OCI-LY3 (cell line): ENCODE results near the gene LMX1B.

Experiments used
- H2AFZ ChIP-seq: fragments of 200-600, 300-600 bp; shearing (Covaris generic); 2 replicates; pipeline ENCODE4 v1.6.0; 2014; ENCODE audit warnings: antibody characterized with exemption, low read depth, low read length
- H3K27ac ChIP-seq: fragments of 200-600, 300-600 bp; sonication (generic); 2 replicates; pipeline ENCODE4 v1.5.1; 2014; ENCODE audit warnings: mild to moderate bottlenecking, low read length, moderate library complexity, mixed read lengths
- H3K27me3 ChIP-seq: fragments of 200-600, 300-600 bp; sonication (generic); 2 replicates; pipeline ENCODE4 v1.6.1; 2014; ENCODE audit warnings: low read depth, low read length, mixed read lengths
- H3K36me3 ChIP-seq: fragments of 200-600, 300-600 bp; sonication (generic); replicated peaks from 2 replicates; pipeline ENCODE3; 2014; ENCODE audit warnings: low read depth, low read length, mixed read lengths
- H3K4me1 ChIP-seq: fragments of 300-600, 200-600 bp; sonication (generic); 2 replicates; pipeline ENCODE4 v1.6.1; 2014; ENCODE audit warnings: low read length, mixed read lengths
- H3K4me2 ChIP-seq: fragments of 200-600, 300-600 bp; sonication (generic); 2 replicates; pipeline ENCODE4 v1.6.1; 2014; ENCODE audit warnings: low read length, mixed read lengths
- H3K4me3 ChIP-seq: fragments of 300-600, 200-600 bp; sonication (generic); 2 replicates; pipeline ENCODE4 v1.5.1; 2014; ENCODE audit warnings: antibody characterized with exemption, mild to moderate bottlenecking, low read length, moderate library complexity
- H3K79me2 ChIP-seq: fragments of 300-600, 200-600 bp; shearing (Covaris generic); 2 replicates; pipeline ENCODE4 v1.6.1; 2014; ENCODE audit warnings: mild to moderate bottlenecking, low read length, mixed read lengths
- H3K9ac ChIP-seq: fragments of 300-600, 200-600 bp; shearing (Covaris generic); 2 replicates; pipeline ENCODE4 v1.6.0; 2014; ENCODE audit warnings: mild to moderate bottlenecking, low read length, moderate library complexity
- H3K9me3 ChIP-seq: fragments of 200-600, 300-600 bp; shearing (Covaris generic); 2 replicates; pipeline ENCODE4 v1.6.1; 2014; ENCODE audit warnings: low read length, mixed read lengths; ENCODE audit not compliant: insufficient read depth
- H4K20me1 ChIP-seq: fragments of 200-600, 300-600 bp; sonication (generic); 2 replicates; pipeline ENCODE4 v1.6.1; 2016; ENCODE audit warnings: low read length, mixed read lengths; ENCODE audit not compliant: insufficient read depth
- CTCF ChIP-seq: fragments of 200-600, 300-600 bp; sonication (generic); IDR thresholded peaks from 2 replicates; pipeline ENCODE4 v1.5.1; 2014; ENCODE audit warnings: antibody characterized with exemption, low read length, low read depth
- EZH2phosphoT487 ChIP-seq: fragments of 200-600 bp; shearing (Covaris generic); IDR thresholded peaks from 2 replicates; pipeline ENCODE4 v1.6.1; 2018; ENCODE audit warnings: antibody characterized with exemption, mixed run types, low read depth

LMX1B gene

DNA sequence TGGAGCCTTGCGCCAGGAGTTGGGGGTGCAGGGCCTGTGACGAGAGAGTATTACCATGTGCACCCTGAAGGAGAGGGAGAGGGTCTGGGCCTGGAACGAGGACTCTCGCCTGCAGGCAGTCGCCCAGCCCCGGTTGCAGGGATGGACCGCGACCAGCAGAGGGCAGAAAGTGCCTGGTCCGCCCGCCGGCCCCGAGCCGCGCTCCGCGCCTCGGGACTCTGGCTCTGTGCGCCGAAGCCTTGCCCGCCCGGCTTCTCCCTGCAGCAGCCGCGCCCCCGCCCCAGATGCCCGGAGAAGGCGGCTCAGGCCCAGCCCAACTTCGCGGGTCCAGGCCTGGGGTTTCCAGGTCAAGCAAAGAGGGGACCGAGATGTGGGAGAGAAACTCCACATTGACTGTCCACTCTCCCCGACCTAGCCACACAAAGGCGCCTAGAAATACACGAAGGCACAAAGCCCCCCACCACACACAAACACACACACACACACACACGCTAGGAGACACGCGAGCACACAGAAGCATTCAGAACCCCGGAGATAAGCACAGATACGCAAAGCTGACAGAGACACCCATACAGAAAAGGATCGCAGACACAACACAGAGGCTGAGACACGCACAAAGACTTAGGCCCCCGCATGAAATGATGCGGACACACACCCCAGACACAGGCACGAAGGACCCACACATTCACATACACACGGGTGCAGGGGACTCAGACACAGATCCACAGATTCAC is 2.0 kb upstream of the LMX1B start:
- H3K4me2 ChIP-seq = peak overlapping the region; percentile 24; the same call in 1 of the 2 replicates

GRCh38 chr9:126612326-126612812 is 1.4 kb upstream of the LMX1B start:
- Histone ChIP-seq H3K4me3 (no peak overlapping the region), H3K27ac (no peak overlapping the region), H3K79me2 (no peaks in the 10 kb centered on the region), H4K20me1 (no peaks in the 10 kb centered on the region), H3K4me2 (no peak overlapping the region), H3K9me3 (no peaks in the 10 kb centered on the region), H3K27me3 (no peaks in the 10 kb centered on the region), H3K36me3 (no peaks in the 10 kb centered on the region), H3K9ac (no peak overlapping the region), H3K4me1 (no peaks in the 10 kb centered on the region), H2AFZ (no peak overlapping the region)
- TF ChIP-seq CTCF (no peak), EZH2phosphoT487 (no peak)

More for the DNA sequence above, 2.0 kb upstream of the LMX1B start:
- no peaks in the 10 kb centered on the region for H3K27me3 ChIP-seq
- peak; percentile 54 for TF ChIP-seq CTCF
- no peak for TF ChIP-seq EZH2phosphoT487
- no peak overlapping the region for H2AFZ ChIP-seq
- H4K20me1 ChIP-seq = no peaks in the 10 kb centered on the region
- no peaks in the 10 kb centered on the region for H3K4me1 ChIP-seq
- no peaks in the 10 kb centered on the region for H3K36me3 ChIP-seq
- H3K27ac ChIP-seq = no peak overlapping the region
- no peak overlapping the region for H3K9ac ChIP-seq
- H3K4me3 ChIP-seq = no peak overlapping the region
- no peaks in the 10 kb centered on the region for H3K79me2 ChIP-seq
- no peaks in the 10 kb centered on the region for H3K9me3 ChIP-seq

- Histone ChIP-seq H3K27ac (no peak overlapping the region), H2AFZ (no peak overlapping the region), H3K4me1 (no peaks in the 10 kb centered on the region), H3K9ac (no peak overlapping the region), H3K79me2 (no peaks in the 10 kb centered on the region), H3K4me3 (no peak overlapping the region), H4K20me1 (no peaks in the 10 kb centered on the region), H3K4me2 (no peak overlapping the region), H3K36me3 (no peaks in the 10 kb centered on the region), H3K27me3 (no peaks in the 10 kb centered on the region), H3K9me3 (no peaks in the 10 kb centered on the region)
- TF ChIP-seq CTCF (no peak), EZH2phosphoT487 (no peak)
Observed at GRCh38 chr9:126612813-126613641, 701 bp upstream of the LMX1B start.

DNA sequence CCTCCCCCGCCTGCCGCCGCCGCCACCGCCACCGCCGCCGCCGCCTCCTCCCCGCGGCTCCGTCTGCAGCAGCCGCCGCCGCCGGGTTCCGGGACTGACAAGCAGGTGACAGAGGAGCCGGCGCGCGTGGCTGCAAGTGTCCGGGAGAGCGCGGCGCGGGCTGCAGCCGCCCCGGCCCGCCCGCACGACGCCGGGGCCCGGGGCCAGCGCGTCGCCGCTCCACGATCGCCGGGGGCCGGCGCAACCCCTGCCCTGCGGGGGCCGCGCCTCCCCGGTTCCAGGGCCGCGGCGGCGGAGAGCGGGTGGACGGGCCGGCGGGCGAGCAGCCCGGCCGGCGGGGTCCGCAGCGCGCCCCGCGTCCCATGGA is 343 bp downstream of the LMX1B start:
- H3K4me1 ChIP-seq = no peaks in the 10 kb centered on the region
- no peaks in the 10 kb centered on the region for H3K36me3 ChIP-seq
- no peak for TF ChIP-seq CTCF
- TF ChIP-seq EZH2phosphoT487 = no peak
- H2AFZ ChIP-seq = no peak overlapping the region
- H3K79me2 ChIP-seq = no peaks in the 10 kb centered on the region
- no peaks in the 10 kb centered on the region for H3K9me3 ChIP-seq
- H3K27me3 ChIP-seq = no peaks in the 10 kb centered on the region
- no peak overlapping the region for H3K4me2 ChIP-seq
- H3K9ac ChIP-seq = no peak overlapping the region
- no peak overlapping the region for H3K4me3 ChIP-seq
- no peak overlapping the region for H3K27ac ChIP-seq
- no peaks in the 10 kb centered on the region for H4K20me1 ChIP-seq
